T-helper 22 cell (primary cell): ENCODE measurements around the gene CYSLTR1.
"Not testable (repeated sequence)": the region's sequence is repeated elsewhere in the genome, so short reads cannot be mapped to it uniquely, and the experiment has no call there.

Experiments
- DNase-seq: peaks from one replicate; pipeline ENCODE4 v3.0.0-alpha.2; 2020; ENCODE audit warnings: low read depth

The CYSLTR1 gene, protein sequence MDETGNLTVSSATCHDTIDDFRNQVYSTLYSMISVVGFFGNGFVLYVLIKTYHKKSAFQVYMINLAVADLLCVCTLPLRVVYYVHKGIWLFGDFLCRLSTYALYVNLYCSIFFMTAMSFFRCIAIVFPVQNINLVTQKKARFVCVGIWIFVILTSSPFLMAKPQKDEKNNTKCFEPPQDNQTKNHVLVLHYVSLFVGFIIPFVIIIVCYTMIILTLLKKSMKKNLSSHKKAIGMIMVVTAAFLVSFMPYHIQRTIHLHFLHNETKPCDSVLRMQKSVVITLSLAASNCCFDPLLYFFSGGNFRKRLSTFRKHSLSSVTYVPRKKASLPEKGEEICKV

DNA sequence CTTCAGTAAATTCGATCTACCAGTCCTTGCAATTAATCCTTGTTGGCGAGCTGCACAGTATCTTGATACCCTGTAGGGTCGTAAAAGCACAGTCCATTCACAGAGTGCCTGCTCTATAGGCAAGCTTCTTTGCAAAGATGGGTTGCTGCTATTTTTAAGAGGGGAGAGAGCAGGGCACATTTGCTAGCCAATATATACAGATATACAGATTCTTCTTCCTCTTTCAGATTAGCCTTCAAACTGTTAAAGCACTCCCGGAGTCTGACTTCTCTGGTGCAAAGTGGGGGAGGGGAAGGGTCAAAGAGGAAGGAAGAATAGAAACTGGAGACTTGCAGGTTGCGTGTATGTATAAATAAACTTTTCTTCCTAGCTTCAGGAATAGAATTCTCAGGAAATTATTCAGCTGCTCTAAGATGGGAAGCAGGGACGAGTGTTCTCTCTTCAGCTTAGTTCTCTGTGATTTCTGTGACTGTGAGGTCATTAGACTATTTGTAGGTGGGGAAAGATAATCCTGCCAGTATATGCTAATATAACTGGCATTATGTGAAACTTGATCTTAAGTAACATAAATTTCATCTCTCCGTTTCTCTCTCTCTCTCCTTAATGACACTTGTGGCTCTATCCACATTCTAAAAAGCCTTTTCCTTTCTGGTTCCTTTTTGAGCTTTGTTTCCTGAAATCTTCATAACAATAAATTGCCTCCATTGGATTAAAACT is at the start of gene CYSLTR1:
CYSLTR1 (minus strand) TSS at position 242 of the 717 bp plus-strand sequence. CDS start 53,865 bp downstream, outside the sequence.
- no peak for DNase-seq

DNA sequence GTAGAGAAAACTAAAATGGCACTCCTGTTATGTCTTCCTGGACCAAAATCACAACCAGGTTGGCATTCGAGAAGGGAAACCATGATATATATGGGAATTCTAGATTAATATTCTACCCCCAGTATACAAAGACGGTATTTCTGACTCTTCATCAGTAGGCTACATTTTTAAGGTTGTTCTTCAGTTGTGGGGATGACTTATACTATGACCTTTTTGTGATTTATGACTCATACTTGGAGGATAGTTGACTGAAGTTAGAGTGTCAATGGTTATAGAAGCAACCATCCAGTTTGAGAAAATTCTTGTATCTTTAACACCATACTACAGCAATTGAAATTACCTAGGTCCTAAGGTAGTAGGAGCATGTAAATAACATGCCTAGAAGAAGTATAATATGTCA is 49.8 kb upstream of the CYSLTR1 start:
- no peak for DNase-seq

DNA sequence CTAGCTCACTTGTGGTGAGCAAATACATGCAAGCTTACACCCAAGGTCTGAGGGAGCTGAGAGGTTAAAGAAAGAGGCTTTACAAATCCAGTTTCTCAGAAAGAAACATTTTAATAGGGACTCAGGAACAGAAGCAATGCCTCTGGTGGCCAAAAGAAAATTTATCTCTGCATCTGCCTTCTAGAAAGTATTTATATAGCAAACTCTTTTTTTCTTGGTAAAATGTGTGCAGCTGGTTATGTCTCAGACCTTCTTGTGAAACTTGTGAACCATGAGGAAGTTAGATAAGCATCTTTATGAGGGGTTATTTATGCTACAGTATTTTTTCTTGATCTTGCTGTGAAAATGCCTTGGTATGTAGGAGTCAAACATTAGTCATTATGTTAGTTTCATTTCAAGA is 48.5 kb upstream of the CYSLTR1 start:
- no peak for DNase-seq

DNA sequence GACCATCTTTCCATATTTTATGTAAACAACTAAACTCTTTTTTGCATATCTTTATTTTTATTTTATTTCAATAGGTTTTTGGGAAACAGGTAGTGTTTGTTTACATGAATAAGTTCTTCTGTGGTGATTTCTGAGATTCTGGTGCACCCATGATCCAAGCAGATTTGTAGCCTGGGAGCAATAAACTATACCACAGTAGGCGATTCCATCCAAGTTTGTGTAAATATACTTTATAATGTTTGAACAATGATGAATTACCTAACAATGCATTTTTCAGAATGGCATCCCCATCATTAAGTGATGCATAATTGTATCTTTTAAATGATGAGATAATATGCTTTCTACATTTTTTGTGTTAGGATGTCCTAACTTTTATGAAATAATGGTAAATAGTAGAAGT is 39.2 kb upstream of the CYSLTR1 start:
- DNase-seq: no peak

DNA sequence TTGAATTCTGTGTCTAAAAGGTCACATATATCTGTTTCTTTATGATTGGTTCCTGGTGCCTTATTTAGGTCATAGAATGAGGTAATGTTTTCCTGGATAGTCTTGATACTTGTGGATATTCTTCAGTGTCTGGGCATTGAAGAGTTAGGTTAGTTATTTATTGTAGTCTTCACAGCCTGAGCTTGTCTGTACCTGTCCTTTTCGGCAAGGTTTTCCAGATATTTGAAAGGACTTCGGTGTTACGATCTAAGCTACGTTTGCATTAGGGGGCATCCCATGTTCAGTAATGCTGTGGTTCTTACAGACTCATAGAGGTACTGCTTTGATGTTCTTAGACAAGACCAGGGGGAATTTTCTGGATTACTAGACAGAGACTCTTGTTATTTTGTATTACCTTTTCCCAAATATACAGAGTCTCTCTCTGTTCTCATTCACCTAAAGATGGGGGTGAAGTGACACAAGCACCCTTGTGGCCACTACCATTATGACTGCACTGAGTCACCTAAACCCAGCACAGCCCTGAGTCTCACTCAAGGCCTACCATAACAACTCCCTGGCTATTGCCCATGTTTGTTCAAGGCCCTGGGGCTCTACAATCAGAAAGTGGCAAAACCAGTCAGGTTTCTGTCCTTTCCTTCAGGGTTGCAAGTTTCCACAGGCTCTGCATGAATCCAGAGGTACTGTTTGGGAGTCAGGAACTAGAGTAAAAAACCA is 30.1 kb upstream of the CYSLTR1 start:
- DNase-seq: no peak

DNA sequence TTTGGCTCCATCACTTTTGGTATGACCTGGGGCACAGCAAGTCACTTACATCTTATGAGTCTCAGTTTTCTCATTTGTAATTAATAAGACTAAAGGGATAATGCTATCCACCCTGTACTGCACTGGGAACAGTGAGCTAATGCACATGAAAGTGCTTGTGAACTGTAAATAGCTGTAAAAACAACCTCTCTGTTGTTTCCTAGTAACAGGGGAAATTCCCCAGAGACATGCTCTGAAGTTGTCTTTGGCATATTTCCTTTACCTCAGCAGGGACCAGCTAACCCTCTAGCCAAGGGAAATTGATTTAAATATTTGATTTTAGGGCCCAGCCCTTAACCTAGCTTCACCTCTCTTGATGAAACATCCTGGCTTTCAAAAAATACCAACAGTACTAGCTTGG is 6.1 kb upstream of the CYSLTR1 start:
- peak; percentile 10 for DNase-seq

DNA sequence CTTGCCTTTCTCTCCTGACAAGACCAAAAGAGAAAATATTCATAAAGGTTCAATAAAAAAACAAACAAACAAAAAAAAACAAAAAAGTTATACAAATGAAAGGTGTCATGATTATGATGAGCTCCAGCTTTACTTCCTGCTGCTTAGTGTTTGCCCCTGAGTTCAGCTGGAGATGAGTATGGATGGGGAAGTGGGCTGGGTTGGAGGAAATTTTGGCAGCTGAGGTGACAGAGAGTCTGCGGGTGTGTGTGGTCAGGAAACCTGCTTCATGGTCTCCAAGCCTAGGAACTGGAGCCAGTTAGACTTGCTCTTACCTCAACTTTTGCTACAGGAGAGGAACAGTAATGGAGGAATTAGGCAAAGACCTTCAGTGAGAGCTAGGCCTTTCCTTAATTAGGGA is 4.3 kb upstream of the CYSLTR1 start:
- DNase-seq: no peak

DNA sequence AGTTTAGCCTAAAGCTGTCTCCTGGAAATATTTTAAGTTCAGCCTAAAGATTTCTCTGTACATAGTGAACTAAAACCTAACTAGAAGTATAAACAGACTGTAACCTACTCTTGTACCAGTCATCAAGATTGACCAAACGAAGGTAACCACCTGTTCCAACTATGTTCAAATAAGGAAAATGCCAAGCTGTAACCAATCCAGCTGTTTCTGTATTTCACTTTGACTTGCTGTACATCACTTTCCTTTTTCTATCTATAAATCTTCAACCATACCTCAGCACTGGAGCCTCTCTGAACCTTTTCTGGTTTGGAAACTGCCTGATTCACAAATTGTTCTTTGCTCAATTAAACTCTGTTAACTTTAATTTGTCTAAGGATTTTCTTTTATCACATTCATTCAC is 3.1 kb upstream of the CYSLTR1 start:
- no peak for DNase-seq

DNA sequence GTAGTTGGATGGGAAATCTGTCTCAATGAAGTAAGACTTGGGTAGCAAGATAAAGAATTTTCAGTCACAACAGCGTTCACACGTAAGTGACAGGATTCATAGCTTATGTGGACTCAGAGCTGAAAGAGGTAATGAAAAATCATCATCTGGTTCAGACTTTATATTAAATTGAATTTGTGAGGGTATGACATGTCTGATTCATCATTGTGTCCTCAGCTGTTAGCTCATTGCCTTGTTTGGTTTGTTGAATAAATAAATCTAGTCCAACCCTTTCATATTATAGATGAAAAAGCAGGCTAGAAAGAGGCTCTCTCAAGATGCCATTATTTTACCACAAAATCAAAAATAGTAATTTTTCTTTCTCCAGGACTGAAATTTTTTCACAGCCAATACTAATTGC is 2.7 kb upstream of the CYSLTR1 start:
- no peak for DNase-seq

DNA sequence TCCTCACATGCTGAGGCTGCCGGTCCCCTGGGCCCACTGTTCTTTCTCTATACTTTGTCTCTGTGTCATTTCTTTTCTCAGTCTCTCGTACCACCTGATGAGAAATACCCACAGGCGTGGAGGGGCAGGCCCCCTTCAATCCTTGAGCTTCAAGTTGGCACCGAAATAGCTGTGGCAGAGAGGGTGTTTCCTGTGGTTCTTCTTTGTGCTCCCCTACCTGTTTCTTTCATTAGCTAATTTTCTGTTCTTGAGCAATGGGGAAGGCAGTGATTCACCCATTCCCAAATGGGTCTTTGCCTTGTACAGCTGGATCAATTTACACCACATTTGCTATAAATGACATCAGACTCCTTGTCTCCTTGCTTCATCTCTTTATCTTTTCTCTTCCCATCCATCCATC is 2.1 kb upstream of the CYSLTR1 start:
- DNase-seq: peak; percentile 21

DNA sequence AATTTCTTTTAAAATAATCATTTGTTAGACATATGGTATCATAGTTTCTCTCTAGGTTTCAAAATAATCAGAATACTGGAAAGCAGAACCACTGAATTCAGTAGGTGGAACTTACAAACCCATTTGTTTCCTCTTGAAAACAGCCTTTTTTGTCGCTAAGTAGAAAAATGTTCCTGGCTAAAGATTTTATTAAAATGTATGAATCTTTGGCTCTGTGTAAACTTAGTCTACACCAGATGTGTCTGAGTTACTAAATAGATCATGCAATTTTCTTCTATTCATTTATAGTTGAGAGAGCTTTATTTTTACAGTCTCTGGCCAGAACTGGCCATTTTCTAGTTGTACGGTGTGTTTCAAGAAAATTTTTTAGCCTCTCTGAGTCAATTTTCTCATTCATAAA is 1.0 kb downstream of the CYSLTR1 start:
- no peak for DNase-seq

DNA sequence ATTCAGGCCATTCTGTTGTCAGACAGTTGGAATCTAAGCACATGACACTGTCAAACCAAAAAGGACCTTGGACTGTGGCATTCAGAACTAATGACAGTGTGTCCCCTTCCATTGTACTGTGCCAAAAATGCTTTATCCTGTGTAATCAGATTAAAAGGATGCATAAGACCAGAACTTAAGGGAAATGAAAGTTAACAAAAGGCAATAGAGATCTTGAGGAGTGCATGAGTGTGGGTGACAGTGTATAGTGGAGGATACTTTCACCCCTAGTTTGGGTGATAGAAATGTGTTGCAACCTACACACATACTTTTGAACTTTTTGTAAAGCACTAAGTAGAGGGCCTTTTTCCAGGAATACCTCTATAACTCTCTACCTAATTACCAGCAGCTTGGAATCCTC is 4.5 kb downstream of the CYSLTR1 start:
- DNase-seq: no peak

DNA sequence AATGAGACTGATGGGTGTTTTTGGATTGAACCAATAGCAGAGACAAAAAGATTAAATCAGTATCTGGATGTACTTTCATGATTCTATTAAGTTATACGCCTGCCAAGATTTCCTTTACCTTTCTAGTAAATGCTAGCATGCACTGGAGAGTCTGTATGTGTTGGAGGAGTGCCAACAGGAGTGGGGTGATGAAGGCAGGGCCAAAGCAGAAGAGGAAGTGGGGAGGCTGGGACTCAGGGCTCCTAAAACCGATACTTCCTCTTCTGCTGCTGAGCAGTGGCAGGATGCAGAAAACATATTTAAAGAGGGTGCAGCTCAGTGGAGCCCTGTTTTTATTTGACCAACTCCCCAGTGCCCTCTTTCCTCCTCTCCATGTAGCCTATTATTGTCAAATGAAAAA is 5.6 kb downstream of the CYSLTR1 start:
- peak; percentile 34 for DNase-seq

DNA sequence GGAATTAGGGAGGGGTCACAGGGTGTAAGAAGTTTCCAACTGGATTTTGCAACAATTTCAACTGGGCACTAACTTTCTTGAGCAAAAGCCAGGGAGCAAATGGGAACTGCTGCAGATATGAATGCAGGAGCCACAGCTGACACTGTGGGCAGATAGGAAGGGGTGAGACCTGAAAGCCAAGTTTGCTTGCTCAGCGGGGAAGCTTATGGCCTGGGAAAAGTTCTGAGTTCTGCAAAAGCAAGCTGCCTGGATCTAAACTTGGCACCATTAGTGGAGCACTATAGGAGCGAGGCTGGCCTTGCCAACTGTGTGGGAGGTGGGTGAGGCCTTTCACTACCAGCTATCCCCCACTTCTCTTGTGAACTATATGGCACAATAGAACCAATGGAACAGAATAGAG is 11.1 kb downstream of the CYSLTR1 start:
- DNase-seq: no peak

DNA sequence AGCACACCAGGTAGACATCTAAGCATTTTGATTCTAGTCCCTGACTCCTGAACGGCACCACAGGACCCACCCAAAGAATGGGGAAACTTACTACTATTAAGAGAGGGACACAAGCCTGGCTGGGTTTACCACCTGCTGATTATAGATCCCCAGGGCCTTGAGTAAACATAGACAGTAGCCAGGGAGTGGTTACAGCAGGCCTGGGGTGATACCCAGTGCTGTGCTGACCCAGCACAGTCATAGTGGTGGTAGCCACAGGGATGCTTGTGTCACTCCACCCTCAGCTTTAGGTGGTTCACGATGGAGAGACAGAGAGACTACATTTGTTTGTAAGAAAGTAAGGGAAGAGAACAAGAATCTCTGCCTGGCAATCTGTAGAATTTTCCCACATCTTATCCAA is 11.7 kb downstream of the CYSLTR1 start:
- no peak for DNase-seq

DNA sequence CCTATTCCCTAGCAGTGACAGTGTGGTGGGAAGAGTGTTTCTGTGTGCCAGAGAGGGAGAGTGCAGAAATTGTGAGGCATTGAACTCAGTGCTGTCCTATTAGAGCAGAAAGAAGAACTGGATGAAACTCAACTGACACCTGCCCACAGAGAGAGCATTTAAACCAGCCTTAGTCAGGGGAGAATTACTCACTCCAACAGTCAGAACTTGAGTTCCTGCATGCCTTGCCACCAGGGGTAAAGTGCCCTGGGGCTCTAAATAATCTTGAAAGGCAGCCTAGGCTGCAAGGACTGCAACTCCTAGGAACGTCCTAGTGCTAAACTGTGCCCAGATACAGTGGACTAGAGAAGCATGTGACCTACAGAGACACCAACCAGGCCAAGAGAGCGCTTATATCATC is 12.8 kb downstream of the CYSLTR1 start:
- no peak for DNase-seq

DNA sequence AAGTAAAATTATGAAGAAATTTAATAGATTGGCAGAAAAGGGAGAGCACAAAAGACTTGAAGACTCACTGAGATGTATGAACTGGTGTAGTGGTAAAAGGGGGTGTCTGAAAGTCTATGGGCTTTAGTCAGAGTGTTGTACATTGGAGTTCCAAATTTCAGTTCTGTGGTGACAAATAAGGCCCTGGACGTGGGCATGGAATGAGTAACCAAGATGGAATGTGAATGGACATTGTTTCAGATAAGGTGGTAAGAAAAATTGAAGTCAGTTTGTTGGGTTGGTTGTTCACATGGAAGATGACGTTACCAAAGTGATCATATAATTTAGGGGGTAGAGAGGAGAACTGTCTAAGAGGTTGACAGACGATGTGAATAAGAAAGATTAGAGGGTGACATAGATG is 13.9 kb downstream of the CYSLTR1 start:
- DNase-seq: no peak

DNA sequence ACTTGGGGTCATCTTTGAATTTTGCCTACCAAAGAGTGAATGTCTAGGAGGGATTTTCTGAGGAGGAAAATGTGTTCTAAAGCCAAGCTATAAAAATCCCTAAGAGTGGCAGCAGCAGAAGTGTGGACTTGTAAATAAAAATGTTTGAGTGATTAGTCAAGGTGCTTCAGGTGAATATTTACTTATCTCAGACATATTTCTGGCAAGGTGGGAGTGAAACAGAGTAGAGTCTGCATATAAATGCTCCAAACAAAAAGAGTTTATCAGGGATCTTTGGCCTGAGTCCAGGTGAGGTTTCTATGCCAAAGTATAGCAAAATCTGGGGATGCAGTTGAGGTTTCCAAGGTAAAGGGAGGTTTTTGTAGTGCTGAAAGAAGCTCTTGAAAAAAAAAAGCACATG is 19.7 kb downstream of the CYSLTR1 start:
- DNase-seq: no peak

DNA sequence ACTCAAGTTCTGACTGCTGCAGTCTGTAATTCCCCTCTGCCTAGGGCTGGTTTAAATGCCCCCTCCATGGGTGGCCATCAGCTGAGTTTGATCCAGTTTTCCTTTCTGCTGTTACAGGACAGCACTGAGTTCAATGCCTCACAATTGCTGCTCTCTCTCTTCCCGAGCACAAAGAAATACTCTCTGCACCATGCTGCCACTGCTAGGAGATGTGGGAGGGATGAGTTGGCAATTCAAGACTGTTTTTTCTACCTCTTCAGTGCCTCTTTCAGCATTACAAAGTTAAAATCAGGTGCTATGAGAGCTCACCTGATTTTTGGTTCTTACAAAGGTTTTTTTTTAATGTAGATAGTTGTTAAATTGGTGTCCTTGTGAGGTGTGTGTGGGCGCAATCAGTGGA is 24.3 kb downstream of the CYSLTR1 start:
- DNase-seq: no peak

DNA sequence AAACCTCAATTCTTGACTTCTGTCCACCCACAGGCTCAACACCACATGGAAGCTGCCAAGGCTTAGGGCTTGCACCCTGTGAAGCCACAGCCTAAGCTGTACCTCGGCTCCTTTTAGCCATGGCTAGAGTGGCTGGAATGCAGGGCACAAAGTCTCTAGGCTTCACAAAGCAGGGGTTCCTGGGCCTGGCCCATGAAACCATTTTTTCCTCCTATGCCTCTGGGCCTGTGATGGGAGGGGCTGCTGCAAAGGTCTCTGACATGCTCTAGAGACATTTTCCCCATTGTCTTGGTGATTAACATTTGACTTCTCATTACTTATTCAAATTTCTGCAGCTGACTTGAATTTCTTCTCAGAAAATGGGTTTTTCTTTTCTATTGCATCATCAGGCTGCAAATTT is 26.5 kb downstream of the CYSLTR1 start:
- not testable (repeated sequence) for DNase-seq

DNA sequence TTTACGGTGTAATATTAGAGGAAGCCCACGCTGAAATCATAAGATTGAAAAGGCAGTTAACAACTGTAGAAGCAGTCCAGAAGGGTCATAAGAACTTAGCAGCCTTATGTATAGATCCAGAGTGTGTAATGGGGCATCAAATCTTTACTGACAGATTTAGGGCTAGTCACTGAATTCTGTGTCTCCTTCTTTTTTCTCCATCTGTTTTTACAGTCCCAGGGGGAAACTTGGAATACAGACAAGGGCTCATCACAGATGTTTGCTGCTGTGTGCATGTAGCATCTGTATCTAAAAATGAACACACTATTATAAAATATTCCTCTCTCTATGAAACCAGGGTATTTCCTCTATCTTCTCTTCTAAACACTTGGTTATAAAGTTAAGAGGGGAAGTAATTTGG is 43.9 kb downstream of the CYSLTR1 start:
- DNase-seq: no peak

DNA sequence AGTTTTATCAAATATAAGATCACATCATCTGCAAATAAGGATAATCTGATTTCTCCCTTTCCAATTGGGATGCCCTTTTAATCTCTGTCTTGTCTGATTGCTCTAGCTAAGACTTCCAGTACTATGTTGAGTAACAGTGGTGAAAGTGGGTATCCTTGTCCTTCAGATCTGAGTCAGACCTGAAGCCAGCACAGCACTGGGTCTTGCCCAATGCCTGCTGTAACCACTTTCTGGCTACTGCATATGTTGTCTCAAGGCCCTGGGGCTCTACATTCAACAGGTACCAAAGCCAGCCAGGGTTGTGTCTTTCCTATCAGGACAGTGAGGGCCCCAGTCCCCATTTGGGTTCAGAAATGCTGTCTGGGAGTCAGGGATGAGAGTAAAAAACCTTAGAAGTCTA is 90.3 kb downstream of the CYSLTR1 start:
- DNase-seq: no peak

DNA sequence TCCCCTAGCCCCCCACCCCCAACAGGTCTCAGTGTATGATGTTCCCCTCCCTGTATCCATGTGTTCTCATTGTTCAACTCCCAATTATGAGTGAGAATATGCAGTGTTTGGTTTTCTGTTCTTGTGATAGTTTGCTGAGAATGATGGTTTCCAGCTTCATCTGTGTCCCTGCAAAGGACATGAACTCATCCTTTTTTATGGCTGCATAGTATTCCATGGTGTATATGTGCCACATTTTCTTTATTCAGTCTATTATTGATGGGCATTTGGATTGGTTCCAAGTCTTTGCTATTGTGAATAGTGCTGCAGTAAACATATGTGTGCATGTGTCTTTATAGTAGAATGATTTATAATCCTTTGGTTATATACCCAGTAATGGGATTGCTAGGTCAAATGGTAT is 101.4 kb downstream of the CYSLTR1 start:
- DNase-seq: not testable (repeated sequence)
